Measurements from ENCODE around the gene BPIFB3. TPM values are rescaled to one million over a fixed set of nuclear protein-coding genes. Genes with fewer than 3 reads are reported as not detected.

Gene BPIFB3
- total RNA-seq, 1 donor from 2014 or later: not detected

DNA sequence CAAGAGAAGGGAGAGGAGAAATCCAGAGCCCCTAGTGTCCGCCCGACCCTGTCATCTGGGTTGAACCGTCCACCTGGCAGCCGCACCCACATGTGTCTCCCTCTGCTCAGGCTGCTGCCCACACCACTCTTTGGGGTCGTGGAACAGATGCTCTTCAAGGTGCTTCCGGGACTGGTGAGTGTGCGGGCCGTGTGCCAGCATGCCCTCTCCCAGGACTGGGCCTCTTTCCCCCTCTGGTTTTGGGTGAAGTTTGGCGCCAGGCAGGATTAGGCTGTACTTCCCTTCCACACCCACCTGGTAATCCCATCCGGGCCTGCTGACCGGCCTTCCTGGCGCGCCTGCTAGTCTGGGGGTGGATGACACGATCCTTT is 7.9 kb downstream of the BPIFB3 start:
- DNase-seq (ENCODE audit: low read depth in 2 of 2): peak; percentile 3 to 9

DNA sequence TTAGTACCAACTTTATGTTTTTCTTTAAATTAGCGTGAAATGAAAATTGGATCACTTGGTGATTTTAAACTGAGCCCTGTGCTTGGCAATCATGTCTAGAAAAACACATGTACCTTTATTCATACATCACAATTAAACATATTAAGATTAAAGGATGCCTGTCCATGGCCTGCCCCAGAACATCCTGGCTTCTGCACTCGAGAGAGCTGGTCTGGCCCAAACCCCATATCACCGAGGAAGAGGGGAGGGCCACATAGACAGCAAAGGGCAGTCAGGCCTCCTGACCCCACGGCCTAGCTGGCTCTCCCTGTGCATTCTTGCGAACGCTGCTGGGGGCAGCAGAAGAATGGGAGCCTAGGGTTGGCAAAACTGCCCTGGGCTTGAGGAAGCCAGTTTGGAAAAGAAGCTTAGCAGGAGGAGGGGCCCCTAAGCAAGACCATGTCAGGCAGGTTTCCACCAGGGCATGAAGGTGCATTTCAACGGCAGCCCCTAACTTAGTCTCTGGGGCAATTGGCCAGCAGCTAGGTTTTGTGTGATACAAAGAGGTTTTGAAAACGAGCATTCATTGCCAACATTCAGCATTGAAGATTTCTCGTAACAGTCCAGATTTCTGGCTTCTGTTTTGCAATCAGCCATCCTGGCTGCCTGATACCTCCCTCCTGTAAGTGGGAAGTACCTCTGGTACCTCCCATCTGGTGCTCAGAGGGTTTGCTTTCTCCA is 8.6 kb downstream of the BPIFB3 start:
- DNase-seq (ENCODE audit: low read depth in 2 of 2): no peak

DNA sequence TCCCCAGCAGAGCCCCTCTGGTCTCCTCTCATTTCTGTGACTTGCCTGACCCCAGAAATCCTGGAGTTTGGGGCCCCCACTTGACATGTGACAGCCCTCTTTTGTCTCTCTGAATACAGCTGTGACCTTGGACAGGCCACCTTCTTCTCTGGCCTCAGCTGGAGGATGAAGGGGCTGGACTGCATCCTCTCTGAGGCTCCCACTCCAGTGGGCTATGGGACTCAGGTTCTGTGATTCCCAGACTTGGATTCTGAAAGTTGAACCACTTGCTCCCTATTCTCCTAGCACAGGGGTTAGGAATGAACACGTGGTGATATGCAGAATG is 9.1 kb downstream of the BPIFB3 start:
- DNase-seq (ENCODE audit: low read depth in 2 of 2): no peak

DNA sequence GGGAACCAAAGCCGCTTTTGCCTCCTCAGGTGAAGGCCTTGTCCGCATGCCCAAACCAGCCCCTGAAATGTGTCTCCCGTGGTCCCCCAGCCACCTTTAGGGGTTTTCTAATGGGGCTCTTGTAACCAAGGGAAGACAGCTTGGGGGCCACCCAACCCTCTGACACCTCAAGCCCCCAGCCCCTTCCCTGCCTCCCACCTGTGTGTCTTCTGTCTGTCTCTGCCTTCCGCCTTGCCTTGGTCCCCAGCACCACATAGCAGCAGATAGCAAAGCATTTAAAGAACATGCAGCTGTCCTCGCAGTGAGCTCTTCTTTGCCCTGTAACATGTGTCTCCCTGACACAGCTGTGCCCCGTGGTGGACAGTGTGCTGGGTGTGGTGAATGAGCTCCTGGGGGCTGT is 9.6 kb downstream of the BPIFB3 start:
- DNase-seq (ENCODE audit: low read depth in 2 of 2): no peak

DNA sequence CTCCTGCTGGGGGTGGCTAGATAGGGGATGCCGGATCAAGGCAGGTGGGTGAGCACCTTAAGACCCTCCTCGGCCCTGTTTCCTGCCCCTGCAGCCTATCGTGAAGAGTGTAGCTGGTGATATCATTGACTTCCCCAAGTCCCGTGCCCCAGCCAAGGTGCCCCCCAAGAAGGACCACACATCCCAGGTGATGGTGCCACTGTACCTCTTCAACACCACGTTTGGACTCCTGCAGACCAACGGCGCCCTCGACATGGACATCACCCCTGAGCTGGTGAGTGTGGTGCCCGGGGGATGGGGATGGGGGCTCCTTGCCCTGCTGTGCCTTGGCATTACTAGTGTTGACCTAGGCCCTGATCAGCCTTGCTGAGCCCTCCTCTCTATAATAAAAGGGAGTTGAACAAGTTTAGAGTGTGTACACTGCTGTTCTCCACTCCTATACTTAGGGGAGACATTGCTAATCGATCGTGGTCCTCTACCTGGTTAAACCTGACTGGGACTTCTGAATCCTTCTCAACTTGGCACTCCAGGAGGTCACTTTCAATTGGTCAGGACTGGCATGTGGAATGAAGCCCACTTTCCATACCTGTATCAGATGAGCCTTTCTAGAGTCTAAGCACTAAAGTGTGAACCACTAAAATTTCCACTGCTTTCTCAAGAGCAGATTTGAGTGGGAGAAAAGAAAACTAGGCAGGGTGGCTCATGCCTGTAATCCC is 11.0 kb downstream of the BPIFB3 start:
- no peak for DNase-seq (ENCODE audit: low read depth in 2 of 2)

DNA sequence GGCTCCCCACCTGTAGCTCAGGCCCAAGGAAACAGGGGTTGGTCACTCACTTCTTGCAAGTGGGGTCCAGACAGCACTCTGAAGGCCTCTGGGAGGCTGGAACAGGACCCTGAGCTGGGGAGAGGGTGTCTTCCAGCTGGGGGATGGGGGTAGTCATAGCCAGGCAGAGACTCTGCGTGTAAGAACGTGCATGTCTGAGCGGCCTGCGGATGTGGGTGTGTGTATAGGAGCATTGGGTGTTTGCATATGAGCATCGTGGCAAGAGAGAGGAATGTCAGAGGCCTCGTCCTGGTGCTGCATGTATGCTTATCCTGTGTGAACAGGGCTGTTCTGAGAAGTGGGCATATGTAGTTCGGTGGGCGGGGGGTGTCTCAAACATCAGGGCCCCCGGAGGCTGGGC is 12.1 kb downstream of the BPIFB3 start:
- no peak for DNase-seq (ENCODE audit: low read depth in 2 of 2)

DNA sequence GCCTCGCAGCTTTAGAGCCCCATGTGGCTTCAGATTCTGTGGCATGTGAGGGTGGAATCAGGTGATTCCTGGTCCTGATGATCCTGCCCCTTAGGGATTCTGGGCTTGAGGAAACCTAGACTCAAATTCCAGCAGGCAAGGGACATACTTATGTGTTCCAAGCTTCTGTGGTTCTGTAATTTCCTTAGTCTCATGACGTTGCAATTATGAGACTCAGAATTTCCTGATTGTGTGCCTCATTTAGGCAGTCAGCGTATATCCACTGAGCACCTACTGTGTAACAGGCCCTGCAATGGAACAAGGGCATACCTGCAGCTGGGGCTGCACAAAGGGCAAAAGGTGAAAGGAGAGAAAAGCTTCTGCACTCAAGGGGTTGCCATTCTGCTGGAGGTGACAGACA is 14.1 kb downstream of the BPIFB3 start:
- DNase-seq (ENCODE audit: low read depth in 2 of 2): no peak

DNA sequence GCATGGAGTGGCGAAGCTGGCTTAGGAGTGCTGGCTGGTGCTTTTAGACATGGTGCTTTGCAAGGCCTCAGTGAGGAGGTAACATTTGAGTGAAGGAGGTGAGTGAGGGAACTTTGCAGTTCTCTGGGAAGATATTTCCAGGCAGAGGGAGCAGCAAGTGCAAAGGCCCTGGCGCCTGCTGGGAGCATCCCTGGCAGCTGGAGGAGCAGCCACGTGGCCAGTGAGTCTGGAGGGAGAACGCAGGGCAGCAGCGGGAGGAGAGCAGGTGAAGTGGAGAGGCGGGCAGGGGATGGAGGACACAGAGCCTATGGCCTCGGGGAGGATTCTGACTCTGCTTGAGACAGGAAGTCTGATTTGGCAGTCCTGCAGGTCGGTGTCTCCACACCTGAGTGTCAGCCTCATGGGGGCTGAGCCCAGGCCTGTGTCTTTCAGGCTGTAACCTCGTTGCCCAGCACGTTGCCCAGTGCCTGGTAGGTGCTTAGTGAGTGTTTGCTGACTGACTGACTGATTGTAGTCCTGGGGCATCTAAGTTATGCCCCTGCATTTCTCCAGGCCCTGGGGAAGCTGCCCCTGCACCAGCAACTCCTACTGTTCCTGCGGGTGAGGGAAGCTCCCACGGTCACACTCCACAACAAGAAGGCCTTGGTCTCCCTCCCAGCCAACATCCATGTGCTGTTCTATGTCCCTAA is 14.7 kb downstream of the BPIFB3 start:
- no peak for DNase-seq (ENCODE audit: low read depth in 2 of 2)

DNA sequence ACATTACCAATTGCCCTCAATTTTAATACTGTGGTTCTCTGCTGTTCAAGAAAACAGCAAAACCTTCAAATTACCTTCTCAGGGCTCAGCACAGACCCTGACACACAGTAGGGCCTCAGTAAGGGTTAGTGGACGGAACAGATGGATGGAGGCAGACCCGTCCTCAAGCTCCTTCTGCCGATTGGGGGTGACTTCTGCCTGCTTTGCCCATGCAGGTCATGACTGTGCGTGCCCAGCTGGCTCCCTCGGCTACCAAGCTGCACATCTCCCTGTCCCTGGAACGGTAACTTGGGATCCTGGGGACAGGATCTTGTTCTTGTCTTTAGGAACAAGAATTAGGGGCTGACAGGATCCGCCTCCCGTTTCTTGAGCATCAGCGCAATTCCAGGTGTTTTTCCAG is 16.0 kb downstream of the BPIFB3 start:
- no peak for DNase-seq (ENCODE audit: low read depth in 2 of 2)

DNA sequence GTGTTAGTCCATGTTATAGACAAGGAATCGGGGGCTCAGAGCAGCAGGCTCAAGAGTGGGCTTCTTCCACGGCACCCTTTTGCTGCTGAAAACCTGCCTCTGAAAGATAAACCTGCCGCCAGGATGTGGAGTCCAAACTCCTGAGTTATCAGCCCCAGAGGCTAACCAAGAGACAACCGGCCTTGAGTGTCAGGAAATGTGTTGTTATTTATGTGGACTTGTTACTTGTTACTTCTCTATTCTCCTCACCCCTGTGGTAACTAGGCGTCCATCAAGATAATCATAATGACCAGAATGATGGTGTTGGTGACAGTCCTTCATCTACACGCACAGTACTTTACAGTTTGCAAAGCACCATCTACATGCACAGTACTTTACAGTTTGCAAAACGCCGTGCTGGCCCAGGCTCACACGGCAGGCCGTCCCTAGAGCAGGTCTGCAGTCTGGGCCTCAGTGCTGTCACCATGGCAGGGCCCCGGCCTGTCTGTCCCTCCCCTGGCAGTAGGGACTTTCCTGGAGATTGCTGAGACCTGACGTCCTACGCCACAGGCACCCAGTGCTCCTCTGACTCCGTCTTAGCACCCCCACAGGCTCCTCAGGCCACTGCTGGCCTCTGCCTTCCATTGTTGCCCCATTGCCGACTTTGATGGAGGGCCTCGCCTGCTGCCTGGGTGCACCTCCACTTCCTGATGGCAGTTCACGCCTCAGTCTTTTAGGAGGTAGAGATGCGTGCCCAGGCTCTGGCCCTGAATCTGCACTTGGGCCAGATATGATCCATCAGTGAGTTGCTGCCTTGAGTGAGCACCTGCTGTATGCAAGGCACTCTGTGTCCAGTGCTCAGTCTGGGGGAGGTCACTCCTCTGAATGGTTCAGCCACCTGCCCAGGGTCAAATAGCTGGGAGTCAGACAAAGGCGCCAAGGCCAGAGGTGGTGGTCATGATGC is 16.7 kb downstream of the BPIFB3 start:
- no peak for DNase-seq (ENCODE audit: low read depth in 2 of 2)

DNA sequence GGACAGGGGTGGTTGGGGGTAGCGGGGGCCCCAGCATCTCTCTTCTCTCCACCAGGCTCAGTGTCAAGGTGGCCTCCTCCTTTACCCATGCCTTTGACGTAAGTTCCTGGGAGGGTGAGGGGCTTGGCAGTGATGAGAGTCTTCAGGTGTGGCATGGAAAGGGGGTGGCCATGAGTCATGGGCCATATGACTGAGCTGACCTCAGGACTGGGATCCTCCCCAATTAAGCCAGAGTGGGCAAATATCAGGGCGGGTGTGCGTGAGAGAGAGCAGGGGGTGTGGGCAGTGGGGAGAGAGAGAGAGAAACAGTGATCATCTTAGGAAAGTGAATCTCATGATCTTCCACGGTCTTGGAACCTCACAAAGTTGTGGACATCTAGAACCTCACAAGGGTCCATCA is 17.5 kb downstream of the BPIFB3 start:
- no peak for DNase-seq (ENCODE audit: low read depth in 2 of 2)

DNA sequence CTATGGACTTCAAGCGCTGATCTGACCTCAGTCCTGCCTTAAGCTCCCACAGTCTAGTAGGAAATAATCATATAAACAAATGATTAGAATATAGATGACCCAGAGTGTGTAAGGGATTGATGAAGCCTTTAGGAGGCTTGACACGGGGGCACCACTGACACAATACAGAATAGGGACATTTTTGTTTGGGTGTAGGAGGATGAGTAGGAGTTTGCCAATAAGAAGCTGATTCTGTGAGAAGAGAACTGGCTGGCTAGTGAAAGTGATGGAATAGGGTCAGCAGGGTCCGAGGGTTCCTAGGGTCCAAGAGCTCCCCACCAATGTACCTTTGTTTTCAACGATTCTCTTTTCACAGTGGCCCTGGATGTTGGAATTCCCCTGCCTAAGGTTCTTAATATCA is 18.7 kb downstream of the BPIFB3 start:
- no peak for DNase-seq (ENCODE audit: low read depth in 2 of 2)

DNA sequence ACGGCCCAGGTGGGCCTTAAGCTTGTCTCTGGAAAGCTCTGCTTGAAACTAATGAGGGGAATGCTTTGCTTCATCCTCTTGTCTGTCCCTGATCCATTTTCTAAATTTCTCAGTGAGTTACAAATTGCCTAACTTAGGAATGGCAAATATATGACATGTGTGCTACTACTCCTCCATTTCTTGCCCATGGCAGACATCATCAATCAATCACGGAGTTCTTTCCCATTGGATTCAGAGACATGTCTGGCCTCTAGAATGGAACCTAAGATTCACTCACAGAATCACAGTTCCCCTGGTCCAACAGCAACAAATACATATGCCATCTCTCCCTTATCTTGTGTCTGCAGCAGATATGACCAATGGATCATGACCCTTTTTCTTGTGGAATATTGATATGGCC is 19.1 kb downstream of the BPIFB3 start:
- no peak for DNase-seq (ENCODE audit: low read depth in 2 of 2)

DNA sequence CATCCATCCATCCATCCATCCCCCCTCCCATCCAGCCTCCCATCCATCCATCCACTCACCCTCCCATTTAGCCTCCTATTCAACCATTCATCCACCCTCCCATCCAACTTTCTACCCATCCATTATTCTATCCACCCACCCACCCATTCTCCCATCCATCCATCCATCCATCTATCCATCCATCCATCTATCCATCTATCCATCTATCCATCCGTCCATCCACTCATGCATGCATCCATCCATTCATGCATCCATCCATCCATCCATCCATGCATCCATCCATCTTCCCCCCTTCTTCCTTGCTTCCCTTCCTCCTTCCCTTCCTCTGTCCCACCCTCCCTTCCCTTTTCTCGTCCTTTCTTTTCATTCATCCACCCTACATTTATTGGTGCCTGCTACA is 21.0 kb downstream of the BPIFB3 start:
- DNase-seq (ENCODE audit: low read depth in 2 of 2): no peak

DNA sequence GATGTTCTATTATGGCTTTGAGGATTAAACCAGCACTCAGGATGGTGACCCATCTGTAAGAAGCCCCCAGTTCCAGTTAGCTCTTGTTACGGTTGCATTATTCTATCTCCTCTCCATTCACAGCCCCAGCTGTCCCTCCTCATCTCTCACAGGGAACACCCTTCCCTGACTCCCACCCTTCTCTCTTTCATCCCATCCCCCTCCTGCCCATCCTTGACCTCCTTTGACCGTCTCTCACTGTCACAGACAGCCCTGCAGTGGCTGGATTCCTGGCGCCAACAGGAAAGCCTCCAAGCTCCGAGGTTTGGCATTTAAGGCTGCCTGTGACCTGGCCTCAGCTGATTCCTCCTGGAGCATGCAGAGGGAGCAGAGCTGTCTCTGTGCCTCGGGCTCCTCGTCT is 21.6 kb downstream of the BPIFB3 start:
- no peak for DNase-seq (ENCODE audit: low read depth in 2 of 2)

DNA sequence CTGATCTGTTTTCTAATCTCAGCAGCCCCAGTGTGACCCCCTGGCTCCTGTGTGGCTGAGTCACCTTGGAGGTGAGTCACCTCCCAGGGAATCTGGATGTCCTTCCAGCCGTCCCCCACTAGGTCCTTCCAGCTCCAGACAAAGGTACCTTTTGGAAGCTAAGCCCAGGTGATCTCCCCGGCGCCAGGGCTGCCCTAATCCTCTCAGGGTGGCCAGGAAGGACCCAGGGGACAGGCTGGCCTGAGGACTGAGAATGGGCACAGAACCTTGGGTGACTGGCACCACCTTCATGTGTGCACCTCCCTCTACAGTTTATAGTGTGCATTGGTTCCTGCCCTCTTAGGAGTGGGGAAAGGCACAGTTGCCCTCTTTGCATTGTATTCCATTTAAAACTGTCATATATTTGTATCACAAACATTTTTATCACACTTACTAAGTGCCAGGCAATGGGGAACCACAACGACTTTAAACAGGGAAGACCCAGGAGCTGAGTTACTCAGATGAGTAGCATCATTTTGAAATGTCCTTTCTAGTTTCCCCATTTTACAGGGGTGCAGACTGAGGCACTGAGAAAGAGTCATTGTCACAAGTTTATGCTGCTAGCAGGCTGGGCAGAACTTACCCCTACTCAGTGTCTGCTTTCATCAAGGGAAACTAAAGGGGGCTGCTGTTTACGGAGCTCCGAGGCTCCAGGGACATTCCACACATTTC is 23.1 kb downstream of the BPIFB3 start:
- DNase-seq (ENCODE audit: low read depth in 2 of 2): peak in 1 of 2 donors; percentile 4

DNA sequence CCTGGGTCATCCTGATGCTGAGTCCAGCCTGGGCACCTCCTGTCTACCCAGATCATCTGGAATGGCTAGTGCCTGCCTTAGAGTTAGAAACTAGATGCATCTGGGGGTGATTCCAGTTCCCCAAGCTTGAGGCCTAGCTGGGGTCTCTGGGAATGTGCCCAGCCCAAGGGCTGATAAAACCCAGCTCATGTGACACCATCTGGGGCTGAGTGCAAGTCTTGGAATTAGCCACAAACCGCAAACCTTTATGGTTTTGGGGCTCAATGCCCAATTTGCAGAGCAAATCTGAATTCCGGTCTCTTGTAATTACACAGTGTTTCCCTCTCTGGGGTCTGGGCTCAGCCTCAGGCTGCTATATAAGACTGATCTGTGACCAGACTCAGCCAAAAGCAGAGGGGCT is 25.6 kb downstream of the BPIFB3 start, which contains the start of gene BPIFB4:
Gene BPIFB4 (plus strand): TSS at position 385 of the 400 bp plus-strand sequence. CDS start 1,884 bp downstream, outside the sequence.
- no peak for DNase-seq (ENCODE audit: low read depth in 2 of 2)

DNA sequence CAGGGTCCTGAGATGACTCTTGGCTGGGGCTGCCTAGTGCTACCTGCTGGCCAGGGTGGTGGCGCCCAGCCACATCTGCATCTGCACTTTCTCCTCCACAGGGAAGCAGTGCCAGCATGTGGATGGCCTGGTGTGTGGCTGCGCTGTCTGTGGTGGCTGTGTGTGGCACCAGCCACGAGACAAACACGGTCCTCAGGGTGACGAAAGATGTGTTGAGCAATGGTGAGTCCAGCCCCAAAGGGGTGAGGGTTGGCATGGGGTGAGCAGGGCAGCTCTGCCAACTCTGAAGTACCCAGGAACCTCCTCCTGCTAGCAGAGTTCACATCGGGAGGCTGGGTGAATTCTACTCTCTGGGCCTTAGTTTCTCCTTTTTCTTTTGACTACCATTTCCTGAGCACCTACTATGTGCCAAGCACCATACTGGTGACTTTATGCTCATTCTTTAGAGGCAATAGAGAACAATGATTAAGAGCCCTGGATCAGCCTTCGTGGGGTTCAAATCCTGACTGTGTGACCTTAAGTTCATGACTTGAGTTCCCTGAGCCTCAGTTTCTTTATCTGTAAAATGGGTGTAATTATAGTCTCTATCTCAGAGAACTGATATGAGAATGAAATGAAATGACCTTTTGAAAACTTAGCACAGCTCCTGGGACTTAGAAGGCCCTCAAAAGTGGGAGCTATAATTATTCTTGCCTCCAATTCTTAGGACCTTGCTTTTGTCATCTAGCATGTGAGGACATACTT is 27.9 kb downstream of the BPIFB3 start:
- no peak for DNase-seq (ENCODE audit: low read depth in 2 of 2)

DNA sequence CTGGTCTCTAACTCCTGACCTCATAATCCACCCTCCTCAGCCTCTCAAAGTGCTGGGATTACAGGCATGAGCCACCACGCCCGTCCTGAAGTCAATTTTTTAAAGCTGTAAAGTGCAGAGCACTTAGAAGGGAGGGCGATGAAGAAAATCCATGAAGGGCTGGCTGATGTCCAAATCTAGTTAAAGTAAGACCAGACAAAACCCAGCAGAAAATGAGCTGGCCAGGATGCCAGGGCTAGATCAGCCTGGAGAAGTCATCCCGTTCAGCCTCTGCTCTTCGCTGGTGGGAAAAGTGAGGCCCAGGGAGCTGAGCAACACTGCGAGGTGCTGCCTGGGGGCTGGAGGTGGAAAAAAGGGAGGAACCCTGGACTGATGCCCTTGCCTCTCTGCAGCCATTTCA is 28.8 kb downstream of the BPIFB3 start:
- no peak for DNase-seq (ENCODE audit: low read depth in 2 of 2)
